Tibial nerve (tissue), 4 donors: Measurements from ENCODE around the gene MINDY4.

Experiments used
- CTCF ChIP-seq, 5 experiments: fragments of 200-600 bp in 3 of 5; fragments of 450-650 bp in 2 of 5; sonication (generic) in 3 of 5; IDR thresholded peaks; one replicate each; pipeline ENCODE4 v1.5.1; 2016 to 2019; ENCODE audit warnings: antibody characterized with exemption in 5 of 5, mild to moderate bottlenecking in 3 of 5, moderate library complexity in 2 of 5
- EP300 ChIP-seq, 2 donors: sonication (generic); formaldehyde crosslinking; IDR thresholded peaks; one replicate each; pipeline ENCODE4 v1.6.1; 2017; ENCODE audit warnings: antibody characterized with exemption in 2 of 2, mild to moderate bottlenecking in 1 of 2

DNA sequence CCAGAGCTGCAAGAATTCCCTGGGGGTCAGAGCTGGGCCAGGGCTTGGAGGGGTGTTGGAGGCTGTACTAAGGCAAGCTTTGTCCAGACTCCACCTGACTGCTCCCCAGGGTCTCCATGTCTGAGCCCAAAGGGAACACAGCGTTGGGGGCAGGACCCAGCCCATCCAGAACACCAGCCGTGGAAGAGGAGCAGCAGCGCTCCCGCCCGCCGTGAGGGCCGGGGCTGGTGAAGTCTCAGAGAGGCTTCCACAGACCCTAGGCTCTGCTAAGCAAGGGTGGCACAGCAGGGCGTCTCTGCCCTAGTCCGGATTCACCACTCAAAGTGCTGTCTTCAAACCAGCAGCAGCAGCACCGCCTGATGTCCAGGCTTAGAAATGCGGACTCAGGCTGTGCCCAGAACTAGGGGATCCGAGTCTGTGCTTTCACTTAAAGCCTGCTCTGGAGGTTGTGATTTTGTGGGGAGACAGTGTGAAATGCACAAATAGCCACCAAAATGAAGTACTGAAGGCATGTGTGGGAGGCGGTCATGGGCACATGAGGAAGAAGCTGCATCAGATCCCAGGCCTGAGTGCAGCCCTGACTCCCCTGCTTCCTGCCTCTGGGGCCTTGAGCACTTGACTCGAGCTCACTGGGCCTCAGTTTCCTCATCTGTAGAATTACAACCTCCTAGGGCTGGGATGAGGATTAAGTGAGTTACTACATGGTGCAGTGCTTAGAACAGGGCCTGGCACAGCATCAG, 123.8 kb downstream of the MINDY4 start:
- no peak for TF ChIP-seq EP300 (IDR thresholded peaks at IDR 0.05)
- no peak for TF ChIP-seq CTCF (IDR thresholded peaks at IDR 0.05)
